22Rv1 (cell line): Measurements from ENCODE around the gene USH2A.

Source experiments
- CTCF ChIP-seq: fragments of 450-650 bp; IDR thresholded peaks from 2 replicates; pipeline ENCODE4 v1.5.1; 2017; ENCODE audit warnings: mild to moderate bottlenecking
- ZFX ChIP-seq: fragments of 450-650 bp; IDR thresholded peaks from 2 replicates; pipeline ENCODE4 v1.6.1; 2017; ENCODE audit warnings: antibody characterized with exemption, borderline replicate concordance

- TF ChIP-seq CTCF = no peak
- no peak for TF ChIP-seq ZFX
Observed at GRCh38 chr1:215872658-215873057, 550.6 kb downstream of the USH2A start.
